ENCODE measurements around the gene SLC44A2. TPM values are rescaled to one million over a fixed set of nuclear protein-coding genes. Genes with fewer than 3 reads are reported as not detected.

Gene SLC44A2
- total and polyA plus RNA-seq, 10 of the 15 experiments (the other 5 are each of a cell fraction or from before 2014, with no cell fraction given): 3.0 to 51.3 (median 26.8) TPM

DNA sequence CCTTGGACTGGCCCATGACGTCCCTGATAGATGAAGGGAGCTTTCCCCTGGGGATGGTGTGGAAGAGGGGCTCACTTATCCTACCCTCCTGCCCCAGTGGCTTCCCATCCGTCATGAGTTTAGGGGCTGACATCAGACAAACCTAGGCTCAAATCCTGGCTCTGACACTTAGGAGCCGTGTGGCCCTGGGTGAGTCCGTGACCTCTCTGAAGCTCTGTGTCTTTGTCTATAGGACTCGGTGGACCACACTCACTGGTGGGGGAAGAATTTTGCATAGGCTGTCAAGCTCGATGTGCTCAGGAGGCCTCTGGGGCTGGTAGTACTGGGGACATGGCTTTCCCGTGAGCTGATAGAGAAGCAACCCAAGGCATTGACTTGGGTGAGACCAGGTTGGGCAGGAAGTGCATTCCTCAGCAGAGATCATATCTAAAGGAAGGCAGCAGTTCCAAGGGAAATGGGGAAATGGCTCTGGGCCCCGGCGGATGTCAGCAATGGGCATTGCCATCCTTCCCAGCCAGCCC is 20.8 kb upstream of the SLC44A2 start (continued):
- TF ChIP-seq ATF2 (IDR thresholded peaks at IDR 0.05; ENCODE audit: low read length) (no peak), ZNF217 (IDR thresholded peaks at IDR 0.05) (no peak), CUX1 (IDR thresholded peaks at IDR 0.05; ENCODE audit: insufficient replicate concordance, low read depth, low read length) (no peak), SREBF2 (IDR thresholded peaks at IDR 0.05; ENCODE audit: low read length) (no peak), DPF2 (IDR thresholded peaks at IDR 0.05) (peak; percentile 22; the same call in 1 of the 2 replicates), MEF2A (IDR thresholded peaks at IDR 0.05; ENCODE audit: insufficient read depth, low read depth, low read length) (no peak), RAD21 (IDR thresholded peaks at IDR 0.05; ENCODE audit: insufficient read depth, low read depth, low read length) (no peak), SIN3A (IDR thresholded peaks at IDR 0.05; ENCODE audit: low read depth, low read length) (no peak), MEF2B (IDR thresholded peaks at IDR 0.05; ENCODE audit: partially characterized antibody, poor library complexity, severe bottlenecking) (peak; percentile 90), JUND (IDR thresholded peaks at IDR 0.05; ENCODE audit: low read depth, low read length) (no peak), KLF5 (IDR thresholded peaks at IDR 0.05; ENCODE audit: partially characterized antibody) (no peak), SUZ12 (IDR thresholded peaks at IDR 0.05; ENCODE audit: unreplicated experiment) (no peak), HDAC6 (IDR thresholded peaks at IDR 0.05; ENCODE audit: unreplicated experiment) (no peak), MXI1 (IDR thresholded peaks at IDR 0.05; ENCODE audit: low read depth, low read length) (no peak), CBX5 (IDR thresholded peaks at IDR 0.05; ENCODE audit: low read depth) (no peak), FOXM1 (IDR thresholded peaks at IDR 0.05; ENCODE audit: low read depth, low read length) (no peak), BMI1 (IDR thresholded peaks at IDR 0.05; ENCODE audit: borderline replicate concordance) (no peak)
- TF ChIP-seq, protein P1, sequence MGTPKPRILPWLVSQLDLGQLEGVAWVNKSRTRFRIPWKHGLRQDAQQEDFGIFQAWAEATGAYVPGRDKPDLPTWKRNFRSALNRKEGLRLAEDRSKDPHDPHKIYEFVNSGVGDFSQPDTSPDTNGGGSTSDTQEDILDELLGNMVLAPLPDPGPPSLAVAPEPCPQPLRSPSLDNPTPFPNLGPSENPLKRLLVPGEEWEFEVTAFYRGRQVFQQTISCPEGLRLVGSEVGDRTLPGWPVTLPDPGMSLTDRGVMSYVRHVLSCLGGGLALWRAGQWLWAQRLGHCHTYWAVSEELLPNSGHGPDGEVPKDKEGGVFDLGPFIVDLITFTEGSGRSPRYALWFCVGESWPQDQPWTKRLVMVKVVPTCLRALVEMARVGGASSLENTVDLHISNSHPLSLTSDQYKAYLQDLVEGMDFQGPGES (IDR thresholded peaks at IDR 0.05): no peak
- TF ChIP-seq, protein P2, sequence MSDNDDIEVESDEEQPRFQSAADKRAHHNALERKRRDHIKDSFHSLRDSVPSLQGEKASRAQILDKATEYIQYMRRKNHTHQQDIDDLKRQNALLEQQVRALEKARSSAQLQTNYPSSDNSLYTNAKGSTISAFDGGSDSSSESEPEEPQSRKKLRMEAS (IDR thresholded peaks at IDR 0.05; ENCODE audit: low read depth, low read length): no peak
- TF ChIP-seq, protein P3, sequence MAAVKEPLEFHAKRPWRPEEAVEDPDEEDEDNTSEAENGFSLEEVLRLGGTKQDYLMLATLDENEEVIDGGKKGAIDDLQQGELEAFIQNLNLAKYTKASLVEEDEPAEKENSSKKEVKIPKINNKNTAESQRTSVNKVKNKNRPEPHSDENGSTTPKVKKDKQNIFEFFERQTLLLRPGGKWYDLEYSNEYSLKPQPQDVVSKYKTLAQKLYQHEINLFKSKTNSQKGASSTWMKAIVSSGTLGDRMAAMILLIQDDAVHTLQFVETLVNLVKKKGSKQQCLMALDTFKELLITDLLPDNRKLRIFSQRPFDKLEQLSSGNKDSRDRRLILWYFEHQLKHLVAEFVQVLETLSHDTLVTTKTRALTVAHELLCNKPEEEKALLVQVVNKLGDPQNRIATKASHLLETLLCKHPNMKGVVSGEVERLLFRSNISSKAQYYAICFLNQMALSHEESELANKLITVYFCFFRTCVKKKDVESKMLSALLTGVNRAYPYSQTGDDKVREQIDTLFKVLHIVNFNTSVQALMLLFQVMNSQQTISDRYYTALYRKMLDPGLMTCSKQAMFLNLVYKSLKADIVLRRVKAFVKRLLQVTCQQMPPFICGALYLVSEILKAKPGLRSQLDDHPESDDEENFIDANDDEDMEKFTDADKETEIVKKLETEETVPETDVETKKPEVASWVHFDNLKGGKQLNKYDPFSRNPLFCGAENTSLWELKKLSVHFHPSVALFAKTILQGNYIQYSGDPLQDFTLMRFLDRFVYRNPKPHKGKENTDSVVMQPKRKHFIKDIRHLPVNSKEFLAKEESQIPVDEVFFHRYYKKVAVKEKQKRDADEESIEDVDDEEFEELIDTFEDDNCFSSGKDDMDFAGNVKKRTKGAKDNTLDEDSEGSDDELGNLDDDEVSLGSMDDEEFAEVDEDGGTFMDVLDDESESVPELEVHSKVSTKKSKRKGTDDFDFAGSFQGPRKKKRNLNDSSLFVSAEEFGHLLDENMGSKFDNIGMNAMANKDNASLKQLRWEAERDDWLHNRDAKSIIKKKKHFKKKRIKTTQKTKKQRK (IDR thresholded peaks at IDR 0.05; ENCODE audit: low read depth, low read length): no peak
